T-helper 2 cell treated with Interferon-gamma antibody and Interleukin-4, amounts not matched to agents 5 μg/mL and 100 μg/mL, for 36 hours (primary cell): ENCODE data around the gene IRF2BP2.

Source experiments
- DNase-seq: peaks from one replicate; pipeline ENCODE4 v3.0.0; 2021; ENCODE audit warnings: low spot score
- H3K27ac Mint-ChIP-seq: one replicate; pipeline ENCODE4 v1.8.0; 2021; ENCODE audit warnings: mild to moderate bottlenecking, mixed read lengths
- H3K27me3 Mint-ChIP-seq: one replicate; pipeline ENCODE4 v1.8.0; 2021; ENCODE audit warnings: low read depth, mixed read lengths
- H3K36me3 Mint-ChIP-seq: one replicate; pipeline ENCODE4 v1.8.0; 2021; ENCODE audit warnings: low read depth, mixed read lengths
- H3K4me1 Mint-ChIP-seq: one replicate; pipeline ENCODE4 v1.8.0; 2021; ENCODE audit warnings: low read depth, mixed read lengths
- H3K4me3 Mint-ChIP-seq: one replicate; pipeline ENCODE4 v1.8.0; 2022; ENCODE audit warnings: mild to moderate bottlenecking, moderate library complexity, mixed read lengths
- H3K9me3 Mint-ChIP-seq: one replicate; pipeline ENCODE4 v1.8.0; 2021; ENCODE audit warnings: mixed read lengths

The IRF2BP2 gene

GRCh38 chr1:234627009-234627950 is 17.3 kb upstream of the IRF2BP2 start:
- Mint-ChIP-seq H3K27me3 (no peaks in the 10 kb centered on the region), H3K4me3 (no peak overlapping the region), H3K36me3 (no peaks in the 10 kb centered on the region), H3K27ac (no peak overlapping the region), H3K4me1 (peaks cover 2% of the 10 kb centered on the region), H3K9me3 (no peaks in the 10 kb centered on the region)
- DNase-seq: no peak

DNA sequence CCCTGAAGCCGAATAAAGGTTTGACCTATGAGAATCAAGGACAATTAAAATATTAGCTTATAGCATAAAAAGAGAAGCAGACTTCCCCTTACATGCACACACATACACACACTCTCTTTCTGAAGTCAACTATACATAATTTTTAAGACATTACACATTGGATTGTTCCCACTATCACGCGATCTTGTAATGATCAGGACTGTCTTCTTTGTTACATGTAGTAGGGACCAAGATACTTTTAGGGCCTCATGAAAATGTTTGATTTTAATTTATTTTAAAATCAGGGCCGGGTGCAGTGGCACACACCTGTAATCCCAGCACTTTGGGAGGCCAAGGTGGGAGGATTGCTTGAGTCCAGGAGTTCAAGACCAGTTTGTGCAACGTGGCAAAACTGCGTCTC is 16.4 kb upstream of the IRF2BP2 start:
- H3K36me3 Mint-ChIP-seq: no peaks in the 10 kb centered on the region
- H3K27ac Mint-ChIP-seq: no peak overlapping the region
- DNase-seq: no peak
- H3K4me1 Mint-ChIP-seq: peaks cover 2% of the 10 kb centered on the region
- no peaks in the 10 kb centered on the region for H3K9me3 Mint-ChIP-seq
- no peak overlapping the region for H3K4me3 Mint-ChIP-seq
- no peaks in the 10 kb centered on the region for H3K27me3 Mint-ChIP-seq

DNA sequence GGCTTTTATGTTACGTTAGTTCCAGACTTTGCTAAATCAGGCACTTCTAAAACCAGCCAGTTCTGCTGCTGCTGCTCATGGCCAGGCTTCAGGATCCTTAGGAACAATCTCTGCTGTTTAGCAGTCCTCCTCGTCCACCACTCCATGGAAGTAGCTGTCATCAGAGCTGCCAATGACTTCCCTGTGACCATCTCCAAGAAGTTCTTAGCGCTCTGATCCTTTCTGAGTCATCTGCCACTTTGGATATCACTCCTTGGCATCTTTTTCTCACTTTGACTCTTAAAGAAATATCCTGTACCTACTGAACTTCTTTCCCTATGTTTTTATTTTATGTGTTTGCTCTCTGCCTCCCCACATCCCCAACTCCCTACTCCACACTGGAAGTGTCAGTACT is 14.7 kb upstream of the IRF2BP2 start:
- DNase-seq: no peak
- Mint-ChIP-seq H3K27me3 (no peaks in the 10 kb centered on the region), H3K9me3 (no peaks in the 10 kb centered on the region), H3K4me3 (no peak overlapping the region), H3K27ac (no peak overlapping the region), H3K36me3 (no peaks in the 10 kb centered on the region), H3K4me1 (peaks cover 5% of the 10 kb centered on the region)

GRCh38 chr1:234621657-234622335 is 11.8 kb upstream of the IRF2BP2 start:
- Mint-ChIP-seq H3K36me3 (no peaks in the 10 kb centered on the region), H3K9me3 (no peaks in the 10 kb centered on the region), H3K27ac (no peak overlapping the region), H3K4me1 (peaks cover 9% of the 10 kb centered on the region), H3K4me3 (no peak overlapping the region), H3K27me3 (no peaks in the 10 kb centered on the region)
- DNase-seq: no peak

GRCh38 chr1:234621127-234621468 is 11.1 kb upstream of the IRF2BP2 start:
- no peaks in the 10 kb centered on the region for H3K36me3 Mint-ChIP-seq
- no peak overlapping the region for H3K4me3 Mint-ChIP-seq
- no peaks in the 10 kb centered on the region for H3K9me3 Mint-ChIP-seq
- peaks cover 11% of the 10 kb centered on the region for H3K4me1 Mint-ChIP-seq
- H3K27ac Mint-ChIP-seq: no peak overlapping the region
- H3K27me3 Mint-ChIP-seq: no peaks in the 10 kb centered on the region
- DNase-seq: no peak

- Mint-ChIP-seq H3K4me1 (peaks cover 11% of the 10 kb centered on the region), H3K27me3 (no peaks in the 10 kb centered on the region), H3K27ac (no peak overlapping the region), H3K36me3 (no peaks in the 10 kb centered on the region), H3K9me3 (no peaks in the 10 kb centered on the region), H3K4me3 (no peak overlapping the region)
- no peak for DNase-seq
Observed at GRCh38 chr1:234620272-234621126, 10.5 kb upstream of the IRF2BP2 start.

DNA sequence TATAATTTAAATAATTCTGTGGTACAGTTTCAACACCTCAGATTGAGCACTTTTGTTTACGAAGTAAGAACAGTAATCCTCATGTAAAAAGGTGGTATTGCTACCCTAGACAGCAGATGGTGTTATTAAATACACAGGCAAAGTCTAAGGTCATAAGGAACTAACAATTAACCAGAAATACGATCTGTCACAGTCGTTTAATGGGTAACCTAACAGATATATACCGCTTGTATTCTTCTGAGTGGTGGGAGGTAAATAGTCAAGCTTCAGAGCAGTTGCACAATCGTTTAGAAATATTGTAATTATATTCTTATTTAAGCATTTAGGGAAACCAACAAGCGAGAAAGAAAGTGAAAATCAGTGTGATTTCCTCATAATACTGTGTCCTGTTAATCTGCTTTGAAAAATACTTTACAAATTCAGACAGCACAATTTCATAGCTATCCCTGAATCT is 9.8 kb upstream of the IRF2BP2 start:
- Mint-ChIP-seq H3K4me3 (no peak overlapping the region), H3K9me3 (no peaks in the 10 kb centered on the region), H3K36me3 (no peaks in the 10 kb centered on the region), H3K27me3 (no peaks in the 10 kb centered on the region), H3K4me1 (peaks cover 9% of the 10 kb centered on the region), H3K27ac (no peak overlapping the region)
- no peak for DNase-seq

- Mint-ChIP-seq H3K4me1 (peaks cover 12% of the 10 kb centered on the region), H3K36me3 (no peaks in the 10 kb centered on the region), H3K27ac (no peak overlapping the region), H3K27me3 (no peaks in the 10 kb centered on the region), H3K9me3 (no peaks in the 10 kb centered on the region), H3K4me3 (no peak overlapping the region)
- no peak for DNase-seq
Observed at GRCh38 chr1:234619071-234619480, 9.1 kb upstream of the IRF2BP2 start.

GRCh38 chr1:234618737-234619049 is 8.7 kb upstream of the IRF2BP2 start:
- no peak for DNase-seq
- H3K27me3 Mint-ChIP-seq: no peaks in the 10 kb centered on the region
- H3K4me3 Mint-ChIP-seq: no peak overlapping the region
- peaks cover 16% of the 10 kb centered on the region for H3K4me1 Mint-ChIP-seq
- H3K36me3 Mint-ChIP-seq: no peaks in the 10 kb centered on the region
- H3K9me3 Mint-ChIP-seq: no peaks in the 10 kb centered on the region
- H3K27ac Mint-ChIP-seq: no peak overlapping the region

DNA sequence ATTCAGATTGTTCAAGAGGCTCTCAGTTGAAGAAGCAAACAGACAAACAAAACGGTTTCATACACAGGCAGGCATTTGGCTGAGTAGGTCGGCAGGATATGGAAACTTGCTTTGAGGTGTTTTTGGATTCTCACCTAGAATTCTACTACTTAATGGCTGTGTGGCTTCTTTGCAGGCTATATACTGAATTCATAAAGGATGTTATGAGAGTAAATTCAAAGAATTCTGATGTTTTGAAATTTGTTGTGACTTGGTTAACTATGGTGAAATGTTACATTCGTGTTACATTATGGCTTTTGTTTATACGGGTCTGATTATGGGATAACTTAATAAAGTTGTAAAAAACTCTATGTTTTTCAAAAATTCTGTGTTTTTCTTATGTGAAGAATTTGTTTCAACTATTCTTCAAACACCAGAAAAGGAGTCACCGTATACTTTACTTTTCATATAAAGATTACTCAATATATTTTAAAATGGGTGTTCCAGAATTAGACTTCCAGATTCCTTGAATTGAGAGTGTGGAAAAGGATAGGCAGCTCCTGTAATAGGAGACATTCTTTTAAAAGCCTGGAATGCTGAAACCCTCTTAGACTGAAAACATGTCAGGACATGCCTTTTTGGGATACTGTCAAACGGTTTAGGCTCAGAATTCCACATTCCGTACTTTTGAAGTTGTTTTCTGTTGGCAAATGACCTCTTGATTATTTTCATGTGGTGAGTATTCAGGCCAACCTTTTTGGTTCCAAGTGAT is 8.2 kb upstream of the IRF2BP2 start:
- Mint-ChIP-seq H3K36me3 (no peaks in the 10 kb centered on the region), H3K4me3 (no peak overlapping the region), H3K27me3 (no peaks in the 10 kb centered on the region), H3K4me1 (peaks cover 21% of the 10 kb centered on the region), H3K27ac (no peak overlapping the region), H3K9me3 (no peaks in the 10 kb centered on the region)
- DNase-seq: no peak

DNA sequence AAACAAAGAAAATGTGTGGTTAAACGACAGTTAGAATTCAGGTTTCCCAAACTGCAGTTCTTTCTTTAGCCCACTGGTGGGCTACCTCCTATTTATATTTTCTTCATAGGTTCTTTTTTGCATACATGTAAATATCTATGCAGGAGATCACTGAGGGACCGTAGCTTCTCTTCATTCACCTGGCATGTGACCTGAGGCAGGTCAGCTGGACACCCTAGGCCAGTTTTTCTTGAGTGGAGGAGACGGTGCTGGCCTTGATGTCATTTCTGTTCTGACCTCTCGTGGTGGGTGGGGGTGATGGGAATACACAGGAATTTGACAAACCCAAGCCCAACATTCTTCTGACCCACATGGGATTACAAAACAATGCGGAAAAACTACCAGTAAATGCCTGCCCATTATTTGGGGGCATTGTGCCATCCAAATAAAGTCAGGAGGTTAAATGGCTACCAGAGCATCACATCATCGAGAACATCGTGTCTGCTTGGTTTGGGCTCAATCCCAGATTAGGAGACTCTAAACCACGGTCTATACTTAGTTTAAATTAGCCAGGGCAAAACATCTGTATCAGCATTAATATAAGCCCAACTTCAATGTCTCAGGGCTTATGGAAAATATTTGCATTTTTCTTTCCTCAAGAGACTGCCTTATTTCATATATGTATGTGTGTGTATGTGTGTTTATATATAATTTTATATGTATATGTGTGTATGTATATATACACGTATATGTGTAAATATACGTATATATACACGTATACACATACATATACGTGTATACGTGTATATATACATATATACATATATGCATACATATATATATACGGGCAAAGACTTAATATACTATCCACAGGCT is 7.4 kb upstream of the IRF2BP2 start:
- H3K36me3 Mint-ChIP-seq: no peaks in the 10 kb centered on the region

GRCh38 chr1:234616644-234617043 is 6.7 kb upstream of the IRF2BP2 start:
- H3K27ac Mint-ChIP-seq: no peak overlapping the region
- no peaks in the 10 kb centered on the region for H3K36me3 Mint-ChIP-seq
- DNase-seq: no peak
- H3K27me3 Mint-ChIP-seq: no peaks in the 10 kb centered on the region
- no peak overlapping the region for H3K4me3 Mint-ChIP-seq
- peaks cover 36% of the 10 kb centered on the region for H3K4me1 Mint-ChIP-seq
- H3K9me3 Mint-ChIP-seq: no peaks in the 10 kb centered on the region

More for the DNA sequence above, 7.4 kb upstream of the IRF2BP2 start:
- Mint-ChIP-seq H3K4me3 (no peak overlapping the region), H3K4me1 (peaks cover 29% of the 10 kb centered on the region), H3K9me3 (no peaks in the 10 kb centered on the region), H3K27me3 (no peaks in the 10 kb centered on the region), H3K27ac (no peak overlapping the region)
- DNase-seq: no peak

GRCh38 chr1:234614081-234614489 is 4.1 kb upstream of the IRF2BP2 start:
- peak overlapping the region; percentile 100 for H3K27ac Mint-ChIP-seq
- DNase-seq: no peak
- H3K4me3 Mint-ChIP-seq: peak overlapping the region; percentile 8
- H3K4me1 Mint-ChIP-seq: peaks cover 40% of the 10 kb centered on the region
- peaks cover 2% of the 10 kb centered on the region for H3K36me3 Mint-ChIP-seq
- no peaks in the 10 kb centered on the region for H3K9me3 Mint-ChIP-seq
- peaks cover 3% of the 10 kb centered on the region for H3K27me3 Mint-ChIP-seq
